ENCODE results near the gene TANK.

Gene TANK

DNA sequence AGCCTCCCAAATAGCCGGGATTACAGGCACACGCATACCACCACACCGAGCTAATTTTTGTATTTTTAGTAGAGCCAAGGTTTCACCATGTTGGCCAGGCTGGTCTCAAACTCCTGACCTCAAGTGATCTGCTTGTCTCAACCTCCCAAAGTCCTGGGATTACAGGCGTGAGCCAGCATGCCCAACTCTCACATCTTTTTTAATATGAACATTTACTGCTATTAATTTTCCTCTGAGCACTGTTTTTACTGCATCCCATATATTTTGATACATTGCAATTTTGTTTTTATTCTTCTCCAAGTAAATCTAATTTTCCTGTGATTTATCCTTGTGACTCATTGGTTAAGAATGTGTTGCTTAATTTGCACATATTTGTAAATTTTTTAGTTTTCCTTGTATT, 9.5 kb upstream of the TANK start:
- Histone ChIP-seq H3K9me2 (replicated peaks; ENCODE audit: low read depth, low read length) (no peaks in the 10 kb centered on the region), H2AFZ (ENCODE audit: low read length) (no peak overlapping the region), H3K36me3 (ENCODE audit: insufficient read depth, low read length) (no peaks in the 10 kb centered on the region), H3K4me1 (ENCODE audit: insufficient read depth, low read length, poor library complexity, severe bottlenecking) (no peaks in the 10 kb centered on the region), H3K27me3 (ENCODE audit: insufficient read depth, low read length, poor library complexity, severe bottlenecking) (no peaks in the 10 kb centered on the region), H4K20me1 (ENCODE audit: insufficient read depth, low read length, poor library complexity, severe bottlenecking) (no peaks in the 10 kb centered on the region), H3K79me2 (ENCODE audit: insufficient read depth, low read length) (no peaks in the 10 kb centered on the region), H3K9ac (ENCODE audit: low read depth, low read length, poor library complexity, severe bottlenecking) (no peak overlapping the region), H3K9me3 (ENCODE audit: insufficient read depth, low read depth, low read length) (peaks cover 38% of the 10 kb centered on the region; the same call in 1 of the 2 replicates), H3F3A (ENCODE audit: low read depth) (no peaks in the 10 kb centered on the region), H3K4me3 (ENCODE audit: low read length, poor library complexity, severe bottlenecking) (no peak overlapping the region), H3K4me2 (ENCODE audit: low read depth, low read length, poor library complexity, severe bottlenecking) (no peak overlapping the region)
- TF ChIP-seq EZH2phosphoT487 (IDR thresholded peaks at IDR 0.05; ENCODE audit: borderline replicate concordance) (no peak), CTCF (conservative IDR thresholded peaks at IDR 0.05; ENCODE audit: low read length) (no peak)

DNA sequence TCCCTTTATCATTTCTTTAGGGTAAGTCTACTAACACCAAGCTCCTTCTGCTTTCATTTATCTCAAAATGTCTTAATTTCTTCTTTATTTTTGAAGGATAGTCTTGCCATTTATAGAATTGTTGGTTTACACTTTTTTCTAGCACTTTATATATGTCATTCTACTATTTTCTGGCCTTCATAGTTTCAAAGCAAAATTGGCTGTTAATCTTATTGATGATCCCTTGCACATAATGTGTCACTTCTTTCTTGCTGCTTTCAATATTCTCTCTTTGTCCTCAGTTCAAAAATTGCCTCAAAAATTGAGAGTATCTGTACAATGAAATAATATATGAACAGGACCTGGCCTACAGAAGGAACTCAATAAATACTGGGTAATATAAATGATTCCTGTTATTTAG, 7.9 kb upstream of the TANK start:
- H3K9me3 ChIP-seq (ENCODE audit: insufficient read depth, low read depth, low read length), result peaks cover 38% of the 10 kb centered on the region; the same call in 1 of the 2 replicates
- H3K4me3 ChIP-seq (ENCODE audit: low read length, poor library complexity, severe bottlenecking), result no peak overlapping the region
- no peaks in the 10 kb centered on the region for H3K79me2 ChIP-seq (ENCODE audit: insufficient read depth, low read length)
- H2AFZ ChIP-seq (ENCODE audit: low read length), result no peak overlapping the region
- H3K9me2 ChIP-seq (replicated peaks; ENCODE audit: low read depth, low read length), result no peaks in the 10 kb centered on the region
- H3F3A ChIP-seq (ENCODE audit: low read depth), result no peaks in the 10 kb centered on the region
- TF ChIP-seq EZH2phosphoT487 (IDR thresholded peaks at IDR 0.05; ENCODE audit: borderline replicate concordance) (no peak), CTCF (conservative IDR thresholded peaks at IDR 0.05; ENCODE audit: low read length) (no peak)
- no peaks in the 10 kb centered on the region for H3K27me3 ChIP-seq (ENCODE audit: insufficient read depth, low read length, poor library complexity, severe bottlenecking)
- H3K9ac ChIP-seq (ENCODE audit: low read depth, low read length, poor library complexity, severe bottlenecking), result no peak overlapping the region
- no peaks in the 10 kb centered on the region for H3K4me1 ChIP-seq (ENCODE audit: insufficient read depth, low read length, poor library complexity, severe bottlenecking)
- H4K20me1 ChIP-seq (ENCODE audit: insufficient read depth, low read length, poor library complexity, severe bottlenecking), result no peaks in the 10 kb centered on the region
- no peaks in the 10 kb centered on the region for H3K36me3 ChIP-seq (ENCODE audit: insufficient read depth, low read length)
- H3K4me2 ChIP-seq (ENCODE audit: low read depth, low read length, poor library complexity, severe bottlenecking), result no peak overlapping the region

GRCh38 chr2:161158882-161159281, 1.3 kb upstream of the TANK start:
- peaks cover 6% of the 10 kb centered on the region; the same call in 1 of the 2 replicates for H3K36me3 ChIP-seq (ENCODE audit: insufficient read depth, low read length)
- H3K4me3 ChIP-seq (ENCODE audit: low read length, poor library complexity, severe bottlenecking), result no peak overlapping the region
- no peak overlapping the region for H2AFZ ChIP-seq (ENCODE audit: low read length)
- peaks cover 31% of the 10 kb centered on the region for H3K4me1 ChIP-seq (ENCODE audit: insufficient read depth, low read length, poor library complexity, severe bottlenecking)
- H4K20me1 ChIP-seq (ENCODE audit: insufficient read depth, low read length, poor library complexity, severe bottlenecking), result peaks cover 34% of the 10 kb centered on the region
- TF ChIP-seq CTCF (conservative IDR thresholded peaks at IDR 0.05; ENCODE audit: low read length) (no peak), EZH2phosphoT487 (IDR thresholded peaks at IDR 0.05; ENCODE audit: borderline replicate concordance) (no peak)
- H3K9me2 ChIP-seq (replicated peaks; ENCODE audit: low read depth, low read length), result no peaks in the 10 kb centered on the region
- H3F3A ChIP-seq (ENCODE audit: low read depth), result no peaks in the 10 kb centered on the region
- H3K4me2 ChIP-seq (ENCODE audit: low read depth, low read length, poor library complexity, severe bottlenecking), result no peak overlapping the region
- H3K9me3 ChIP-seq (ENCODE audit: insufficient read depth, low read depth, low read length), result no peaks in the 10 kb centered on the region
- H3K27me3 ChIP-seq (ENCODE audit: insufficient read depth, low read length, poor library complexity, severe bottlenecking), result no peaks in the 10 kb centered on the region
- H3K9ac ChIP-seq (ENCODE audit: low read depth, low read length, poor library complexity, severe bottlenecking), result no peak overlapping the region
- peaks cover 34% of the 10 kb centered on the region for H3K79me2 ChIP-seq (ENCODE audit: insufficient read depth, low read length)
